ENCODE data around the gene LMO2. TPM values are rescaled to one million over a fixed set of nuclear protein-coding genes. Genes with fewer than 3 reads are reported as not detected.

Gene LMO2
- total and polyA plus RNA-seq, 2 donors (not counting 3 experiments of a cell fraction or from before 2014, with no cell fraction given) = 60.4 to 66.8 TPM

DNA sequence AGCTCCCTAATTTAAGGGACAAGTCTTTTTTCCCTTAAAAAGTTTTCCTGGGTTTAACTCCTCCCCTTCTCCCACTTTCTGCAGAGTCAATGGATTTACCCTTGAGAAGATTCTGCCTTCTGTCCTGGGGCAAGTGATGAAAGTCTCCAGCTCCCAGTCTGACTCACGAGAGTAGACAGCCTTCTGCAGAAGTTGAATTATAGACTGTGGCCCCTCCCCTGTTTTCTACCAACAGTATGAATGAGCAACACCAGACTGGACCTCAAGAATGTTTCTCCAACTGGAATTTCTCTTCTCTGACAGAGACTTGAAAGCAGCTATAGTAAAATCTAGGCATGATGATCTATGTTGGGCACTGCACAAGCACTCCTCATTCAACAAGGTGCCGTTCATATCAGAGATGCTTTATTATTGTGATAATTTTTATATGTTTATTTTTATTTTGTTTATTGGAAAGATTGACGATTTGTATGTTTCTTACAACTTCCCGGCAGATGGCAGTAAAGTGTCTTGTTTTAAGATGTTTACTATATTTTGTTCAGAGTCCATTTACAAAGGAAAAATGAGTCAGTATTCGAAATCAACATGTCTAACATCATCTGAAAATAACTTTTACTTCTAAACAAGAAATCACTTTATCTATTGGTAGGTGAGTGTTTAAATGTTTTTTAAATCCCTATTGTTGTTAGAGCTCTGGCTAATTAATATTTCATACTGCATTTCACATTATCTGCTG is 56.6 kb downstream of the LMO2 start:
- peaks cover 4% of the 10 kb centered on the region for H3K4me1 ChIP-seq (ENCODE audit: control insufficient read depth, extremely low read depth, insufficient read depth, low read length)
- no peaks in the 10 kb centered on the region for H3K9me3 ChIP-seq (replicated peaks; ENCODE audit: control insufficient read depth, insufficient read depth, low read length)
- ChIA-PET CTCF (interaction anchor here (0.6 to 5.5 kb wide), 14 partner anchors 10 to 162 kb away, joined by 3 to 58 read pairs (median 5); no protein-coding TSS in a partner anchor), POLR2A (no interaction called here)
- H2AFZ ChIP-seq (ENCODE audit: low read depth, low read length) = no peak overlapping the region
- H3K9ac ChIP-seq (replicated peaks; ENCODE audit: extremely low read depth, insufficient read depth, low read length) = no peak overlapping the region
- H3K36me3 ChIP-seq (ENCODE audit: control insufficient read depth in 2 of 2, extremely low read depth in 1 of 2, insufficient read depth in 2 of 2, low read length in 2 of 2) = no peaks in the 10 kb centered on the region
- BruUV-seq (replicated peaks) = no TSS peak
- peak; percentile 37 for DNase-seq (ENCODE audit: low read depth, low spot score)
- FAIRE-seq = peak; percentile 47
- dilution Hi-C loops (cut with MboI; ENCODE audit: extremely low pct_ligation_motif_present, low sequenced_read_pairs) (no loop called here), intact Hi-C loops (cut with micrococcal nuclease) (loop anchor here (1.0 kb wide), 2 partner anchors 136 to 153 kb away; no protein-coding TSS in a partner anchor)
- no peak overlapping the region for H3K4me3 ChIP-seq (replicated peaks in 1 of 3; ENCODE audit: insufficient read depth in 1 of 3, low read depth in 1 of 3, low read length in 3 of 3)
- no peaks in the 10 kb centered on the region for H3K9me1 ChIP-seq (replicated peaks; ENCODE audit: control insufficient read depth, extremely low read depth, insufficient read depth, low read length)
- H3K27ac ChIP-seq (ENCODE audit: insufficient read depth, low read depth, low read length) = no peak overlapping the region
- no peaks in the 10 kb centered on the region for H4K20me1 ChIP-seq (replicated peaks; ENCODE audit: control insufficient read depth, extremely low read depth, insufficient read depth, low read length)
- no peaks in the 10 kb centered on the region for H3K79me2 ChIP-seq (ENCODE audit: control insufficient read depth, insufficient read depth, low read length)
- TF ChIP-seq, protein P1, sequence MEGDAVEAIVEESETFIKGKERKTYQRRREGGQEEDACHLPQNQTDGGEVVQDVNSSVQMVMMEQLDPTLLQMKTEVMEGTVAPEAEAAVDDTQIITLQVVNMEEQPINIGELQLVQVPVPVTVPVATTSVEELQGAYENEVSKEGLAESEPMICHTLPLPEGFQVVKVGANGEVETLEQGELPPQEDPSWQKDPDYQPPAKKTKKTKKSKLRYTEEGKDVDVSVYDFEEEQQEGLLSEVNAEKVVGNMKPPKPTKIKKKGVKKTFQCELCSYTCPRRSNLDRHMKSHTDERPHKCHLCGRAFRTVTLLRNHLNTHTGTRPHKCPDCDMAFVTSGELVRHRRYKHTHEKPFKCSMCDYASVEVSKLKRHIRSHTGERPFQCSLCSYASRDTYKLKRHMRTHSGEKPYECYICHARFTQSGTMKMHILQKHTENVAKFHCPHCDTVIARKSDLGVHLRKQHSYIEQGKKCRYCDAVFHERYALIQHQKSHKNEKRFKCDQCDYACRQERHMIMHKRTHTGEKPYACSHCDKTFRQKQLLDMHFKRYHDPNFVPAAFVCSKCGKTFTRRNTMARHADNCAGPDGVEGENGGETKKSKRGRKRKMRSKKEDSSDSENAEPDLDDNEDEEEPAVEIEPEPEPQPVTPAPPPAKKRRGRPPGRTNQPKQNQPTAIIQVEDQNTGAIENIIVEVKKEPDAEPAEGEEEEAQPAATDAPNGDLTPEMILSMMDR (IDR thresholded peaks at IDR 0.05; ENCODE audit: extremely low read depth in 1 of 2, insufficient read depth in 1 of 2, low read depth in 1 of 2, low read length in 2 of 2) = no peak
- TF ChIP-seq FOS (IDR thresholded peaks at IDR 0.05; ENCODE audit: borderline replicate concordance, insufficient read depth, low read length) (no peak), GATA2 (IDR thresholded peaks at IDR 0.05; ENCODE audit: insufficient read depth, insufficient read length, low read depth, low read length) (no peak), EZH2 (IDR thresholded peaks at IDR 0.05; ENCODE audit: borderline replicate concordance, low read depth, low read length, severe bottlenecking) (no peak), JUN (IDR thresholded peaks at IDR 0.05; ENCODE audit: borderline replicate concordance, insufficient read depth, insufficient read length, low read depth) (no peak), POLR2AphosphoS5 (IDR thresholded peaks at IDR 0.05; ENCODE audit: insufficient read depth, low read depth, low read length) (no peak), MYC (IDR thresholded peaks at IDR 0.05; ENCODE audit: low read depth, low read length) (no peak), POLR2A (IDR thresholded peaks at IDR 0.05; ENCODE audit: low read depth, low read length) (no peak)
- TF ChIP-seq, protein P2, sequence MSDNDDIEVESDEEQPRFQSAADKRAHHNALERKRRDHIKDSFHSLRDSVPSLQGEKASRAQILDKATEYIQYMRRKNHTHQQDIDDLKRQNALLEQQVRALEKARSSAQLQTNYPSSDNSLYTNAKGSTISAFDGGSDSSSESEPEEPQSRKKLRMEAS (IDR thresholded peaks at IDR 0.05; ENCODE audit: insufficient read depth, insufficient read length) = no peak
- H3K4me2 ChIP-seq (ENCODE audit: insufficient read depth, low read length) = no peak overlapping the region
- H3K27me3 ChIP-seq (ENCODE audit: control insufficient read depth in 2 of 2, insufficient read depth in 2 of 2, low read length in 2 of 2) = peaks cover 9 to 11% of the 10 kb centered on the region in 2 experiments

All from endothelial cell of umbilical vein (primary cell).